CD4-positive, alpha-beta T cell treated with Interleukin-15 for 1 hour (primary cell): ENCODE results near the gene MRPL53.
"Not testable (repeated sequence)": the region's sequence is repeated elsewhere in the genome, so short reads cannot be mapped to it uniquely, and the experiment has no call there.

Experiments used
- DNase-seq: peaks from one replicate; pipeline ENCODE4 v3.0.0-alpha.2; 2020

The MRPL53 gene

DNA sequence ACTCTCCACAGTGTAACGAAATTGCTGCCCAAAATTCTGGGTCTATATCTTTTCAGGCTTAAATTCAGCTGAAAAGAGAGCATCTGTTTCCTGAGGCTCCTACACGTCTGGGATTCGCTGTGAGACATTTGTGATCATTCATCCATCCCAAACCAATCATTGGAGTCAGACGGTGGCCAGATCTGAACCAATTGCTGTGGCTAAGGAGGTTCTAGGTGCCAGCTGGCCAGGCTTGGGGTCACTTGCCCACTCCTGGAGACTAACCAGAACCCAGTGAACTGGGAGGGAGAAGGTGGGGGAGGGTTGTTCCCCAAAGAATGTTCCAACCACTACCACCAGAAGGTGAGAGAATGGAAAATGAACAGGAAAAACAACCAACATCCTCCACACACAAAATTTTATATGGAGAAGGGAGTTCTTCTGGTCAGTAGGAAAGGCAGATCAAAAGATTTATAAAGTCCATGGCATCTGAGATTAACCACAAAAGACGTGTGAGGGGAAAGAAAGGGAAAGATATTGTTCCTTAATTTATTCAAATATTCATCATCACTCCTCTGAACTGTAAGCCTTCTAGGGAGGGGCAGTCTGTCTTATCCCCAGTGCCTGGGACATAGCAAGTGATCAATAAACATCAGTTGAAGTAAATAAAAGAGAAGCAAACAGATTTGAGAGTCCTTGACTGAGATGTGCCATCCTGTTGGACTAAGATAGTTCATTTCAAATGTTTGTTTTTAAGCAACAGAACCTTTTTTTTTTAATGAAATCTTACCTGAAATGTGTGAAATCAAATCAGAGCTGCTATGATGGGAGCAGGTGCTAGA lies 27.8 kb downstream of the MRPL53 start:
- no peak for DNase-seq

- not testable (repeated sequence) for DNase-seq
Measured at GRCh38 chr2:74442483-74443297, 29.8 kb downstream of the MRPL53 start.

GRCh38 chr2:74441690-74442482 lies 30.6 kb downstream of the MRPL53 start, which contains the start of gene RTKN:
TSS of gene RTKN (minus strand) at chr2:74441937. CDS start at chr2:74441816, 121 bp downstream.
- DNase-seq, result peak; percentile 44

DNA sequence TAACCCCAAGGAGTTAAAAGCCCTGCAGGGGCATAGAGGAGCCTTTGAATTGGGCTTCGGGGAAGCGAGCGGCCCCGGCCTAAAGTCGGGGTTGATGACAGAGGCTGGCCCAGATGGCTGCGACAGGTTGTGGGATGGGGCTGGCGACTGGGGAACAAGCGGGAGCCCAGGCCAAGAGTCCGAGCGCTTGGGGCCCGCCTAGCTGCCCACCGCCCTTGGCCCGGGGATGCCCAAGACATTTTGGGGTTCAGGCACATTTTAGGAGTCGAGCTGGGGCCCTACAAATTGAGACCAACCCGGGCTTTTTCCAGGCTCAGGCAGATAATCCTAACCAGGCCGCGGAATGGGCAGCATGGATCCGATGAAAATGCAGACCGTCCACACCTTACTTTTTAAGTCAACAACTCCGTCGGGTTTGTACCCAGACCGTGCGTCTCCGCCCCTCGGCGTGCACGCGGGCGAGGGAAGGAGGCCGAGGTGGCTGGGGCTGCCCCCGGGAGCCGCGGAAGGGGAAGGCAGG lies 31.2 kb downstream of the MRPL53 start:
- no peak for DNase-seq

DNA sequence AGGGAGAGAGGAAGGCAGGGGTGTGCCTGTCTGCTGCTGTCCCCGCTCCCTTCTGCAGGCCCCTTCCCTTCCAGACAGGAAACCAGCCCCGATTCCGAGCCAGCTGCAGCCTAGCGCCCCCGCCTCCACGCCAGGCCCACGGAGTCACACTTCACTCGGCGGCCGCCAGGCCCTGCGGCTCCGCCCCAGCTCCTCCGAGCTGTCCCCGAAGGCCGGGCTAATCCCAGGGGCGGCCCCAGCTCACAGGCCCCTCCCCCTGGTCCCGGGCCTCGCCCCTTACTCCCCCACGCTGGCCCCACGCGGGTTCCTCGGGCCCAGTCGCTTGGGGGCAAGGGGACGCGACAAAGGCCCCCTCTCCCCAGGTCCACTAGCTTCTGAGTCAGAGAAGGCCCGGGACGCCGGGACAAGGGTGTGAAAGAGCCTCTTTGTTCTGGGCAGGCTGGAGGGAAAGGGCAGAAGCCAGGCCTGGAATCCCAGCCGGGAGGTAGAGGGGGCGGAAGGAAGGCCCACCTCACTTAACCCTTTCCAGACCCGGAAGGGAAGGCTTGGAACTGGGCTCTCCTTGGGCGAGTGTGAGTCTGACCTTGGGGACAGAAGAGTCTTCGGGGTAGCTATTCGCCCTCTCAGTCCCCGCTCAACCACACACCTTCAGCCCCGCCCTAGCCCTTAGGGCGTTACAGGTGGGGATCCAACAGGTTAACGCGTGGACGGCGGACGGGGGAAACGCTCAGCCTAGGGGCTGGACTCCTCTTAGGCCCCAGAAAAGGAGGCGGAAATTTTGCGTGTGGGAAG lies 31.9 kb downstream of the MRPL53 start:
- DNase-seq, result peak; percentile 70

DNA sequence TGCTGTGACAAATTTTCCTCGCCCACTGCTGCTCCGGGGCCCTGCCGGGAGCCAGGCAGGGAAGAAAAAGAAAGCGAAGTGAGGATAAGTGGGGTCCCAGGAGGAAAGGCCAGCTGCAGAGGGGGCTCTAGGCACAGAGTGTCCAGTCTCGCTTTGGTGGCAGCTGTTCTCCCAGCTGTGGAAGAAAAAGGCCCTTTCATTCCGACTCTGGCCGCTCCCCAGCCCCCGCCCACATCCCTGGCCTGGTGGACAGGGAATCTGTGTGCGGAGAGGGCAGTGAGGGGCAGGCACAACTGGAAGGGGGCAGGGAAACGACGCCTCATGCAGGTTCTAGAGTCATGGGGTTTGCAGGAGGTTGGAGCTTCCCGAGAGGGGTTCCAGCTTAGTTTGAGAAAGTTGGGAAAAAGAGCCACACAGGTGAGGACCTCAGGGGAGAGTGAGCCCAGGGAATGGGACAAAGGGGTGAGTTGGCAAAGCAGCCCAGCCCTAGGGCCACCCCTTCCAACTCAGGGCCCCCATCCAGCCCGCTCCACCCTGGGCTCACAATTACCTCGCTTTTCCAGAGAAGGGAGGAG lies 32.6 kb downstream of the MRPL53 start:
- no peak for DNase-seq

DNA sequence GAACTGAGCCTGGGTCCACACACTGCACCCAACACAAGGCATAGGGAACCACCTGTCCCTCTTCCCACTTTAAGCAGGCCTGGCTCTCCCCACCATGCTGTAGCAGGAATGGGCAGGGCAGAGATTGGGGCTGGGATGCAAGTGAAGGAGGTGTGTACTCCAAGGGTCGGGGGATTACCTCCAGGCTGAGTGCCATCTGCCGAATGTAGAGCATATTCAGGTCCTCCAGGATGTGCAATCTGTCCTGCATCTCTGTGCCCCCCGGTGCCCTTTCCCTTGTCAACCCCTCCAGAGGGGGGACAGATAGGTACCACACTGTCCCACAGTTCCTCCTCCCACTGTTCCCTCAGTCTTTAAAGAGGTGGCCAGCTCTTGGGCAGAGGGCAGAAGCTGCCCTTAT lies 33.1 kb downstream of the MRPL53 start:
- DNase-seq, result no peak

DNA sequence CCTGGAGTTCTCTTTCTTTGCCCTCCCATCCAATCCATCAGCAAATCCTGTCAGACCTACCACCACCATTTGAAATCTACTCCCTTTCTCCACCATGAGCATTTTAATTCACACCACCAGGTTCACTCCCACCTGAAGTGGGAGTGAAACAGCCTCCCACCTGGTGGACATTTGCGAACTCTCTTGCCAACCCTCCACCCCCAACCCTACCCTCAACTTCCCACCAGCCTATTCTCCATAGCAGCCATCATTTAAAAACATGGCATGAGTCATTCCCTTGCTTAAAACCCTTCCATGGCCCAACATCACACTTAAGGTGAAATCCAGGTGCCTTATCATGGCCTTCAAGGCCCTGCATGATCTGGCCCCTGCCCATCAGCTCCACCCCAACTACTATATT lies 34.2 kb downstream of the MRPL53 start:
- DNase-seq, result no peak

GRCh38 chr2:74436848-74437695 lies 35.4 kb downstream of the MRPL53 start:
- no peak for DNase-seq

- no peak for DNase-seq
Measured at GRCh38 chr2:74436111-74436805, 36.2 kb downstream of the MRPL53 start.

GRCh38 chr2:74430502-74430901 lies 42.0 kb downstream of the MRPL53 start:
- no peak for DNase-seq

- no peak for DNase-seq
Measured at GRCh38 chr2:74429487-74430451, 42.7 kb downstream of the MRPL53 start.

GRCh38 chr2:74428675-74429074 lies 43.8 kb downstream of the MRPL53 start:
- DNase-seq, result no peak

DNA sequence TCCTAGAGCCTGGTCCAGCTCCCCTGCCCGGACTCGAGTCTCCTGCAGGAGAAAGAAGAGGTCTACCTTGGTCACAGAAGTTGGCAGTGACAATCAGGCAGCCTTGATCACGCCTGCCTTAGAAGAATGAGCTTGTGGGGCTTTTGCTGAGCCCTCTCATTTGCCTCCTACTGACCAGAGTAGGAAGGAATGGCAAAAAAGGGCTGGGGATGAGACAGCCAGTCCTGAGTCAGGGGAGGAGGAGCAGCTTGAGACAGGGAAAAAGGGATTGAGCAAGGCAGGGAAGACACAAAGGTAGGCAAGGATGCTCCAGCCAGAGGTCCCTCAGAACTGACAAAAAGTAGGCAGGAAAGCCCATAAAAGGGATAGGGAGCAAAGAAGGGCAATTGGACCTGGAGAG lies 44.9 kb downstream of the MRPL53 start:
- no peak for DNase-seq

DNA sequence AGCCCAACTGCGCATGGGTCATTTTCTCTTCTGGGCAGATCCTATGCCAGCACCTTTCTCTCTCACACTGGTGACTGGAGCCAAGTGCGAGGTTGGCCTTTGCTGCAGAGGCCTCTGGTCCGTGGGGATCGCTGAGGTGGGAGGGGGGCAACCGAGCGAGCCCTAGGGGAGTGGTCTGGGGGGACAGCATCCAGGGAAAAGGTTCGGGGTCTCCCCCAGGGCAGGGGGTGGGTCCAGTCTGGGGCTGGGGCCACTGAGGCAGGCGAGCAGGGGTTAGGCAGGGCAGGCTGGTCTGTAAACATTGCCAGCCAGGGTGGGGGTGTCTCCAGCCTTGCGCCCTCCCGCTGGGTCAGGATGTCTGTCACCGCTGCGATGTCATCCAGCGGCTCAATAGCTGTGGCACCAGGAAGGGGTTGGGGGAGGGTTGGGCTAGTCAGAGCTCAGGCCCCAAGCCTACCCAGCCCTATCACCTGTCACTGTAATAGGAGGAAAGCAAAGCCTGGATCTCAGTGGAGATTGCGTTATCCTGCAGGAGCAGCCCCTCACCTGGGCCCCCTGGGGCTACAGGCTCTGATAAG lies 46.2 kb downstream of the MRPL53 start:
- no peak for DNase-seq

DNA sequence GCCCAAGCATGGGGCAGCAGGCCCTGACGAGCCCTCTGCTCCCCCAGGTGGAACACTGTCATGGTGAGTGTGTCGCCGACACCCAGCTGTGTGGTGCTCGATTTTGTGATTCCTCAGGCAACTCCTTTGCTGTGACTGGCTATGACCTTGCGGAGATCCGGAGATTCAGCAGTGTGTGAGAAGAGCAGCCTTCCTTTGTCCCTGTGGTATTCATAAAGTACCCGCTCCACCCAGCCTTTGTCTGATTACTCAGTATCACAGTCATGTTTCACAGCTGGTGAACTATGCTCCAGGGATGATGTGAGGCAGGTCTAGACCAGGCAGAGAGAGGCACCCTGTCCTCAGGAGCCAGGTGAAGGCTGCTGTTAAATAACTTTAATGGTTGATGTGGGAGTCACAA lies 47.0 kb downstream of the MRPL53 start:
- no peak for DNase-seq

- no peak for DNase-seq
Measured at GRCh38 chr2:74424995-74425406, 47.5 kb downstream of the MRPL53 start.
